Suprapubic skin (tissue), 4 donors: ENCODE measurements around the gene CAPN7. TPM values are rescaled to one million over a fixed set of nuclear protein-coding genes. Genes with fewer than 3 reads are reported as not detected.
A peak's percentile ranks its signal among the peaks of the same experiment; 100 is the strongest.

Source experiments
- DNase-seq, 2 donors: peaks; one replicate each; pipeline ENCODE4 v3.0.0-alpha.2; 2019; ENCODE audit warnings: low spot score in 2 of 2
- H3K27ac ChIP-seq: fragments of 200-600 bp; sonication (generic); one replicate; pipeline ENCODE4 v1.5.1; 2019
- H3K27me3 ChIP-seq: fragments of 200-600 bp; sonication (generic); one replicate; pipeline ENCODE4 v1.5.1; 2019
- H3K36me3 ChIP-seq: fragments of 200-600 bp; sonication (generic); one replicate; pipeline ENCODE4 v1.5.1; 2019
- H3K4me1 ChIP-seq: fragments of 200-600 bp; sonication (generic); one replicate; pipeline ENCODE4 v1.5.1; 2019
- H3K4me3 ChIP-seq: fragments of 200-600 bp; sonication (generic); one replicate; pipeline ENCODE4 v1.5.1; 2019; ENCODE audit warnings: mild to moderate bottlenecking
- H3K9me3 ChIP-seq: fragments of 200-600 bp; sonication (generic); one replicate; pipeline ENCODE4 v1.5.1; 2019
- CTCF ChIP-seq, 2 donors: fragments of 200-600 bp in 1 of 2; fragments of 450-650 bp in 1 of 2; sonication (generic) in 1 of 2; IDR thresholded peaks; one replicate each; pipeline ENCODE4 v1.5.1; 2016 to 2019; ENCODE audit warnings: antibody characterized with exemption in 2 of 2, mild to moderate bottlenecking in 1 of 2, moderate library complexity in 1 of 2
- EP300 ChIP-seq: sonication (generic); formaldehyde crosslinking; IDR thresholded peaks from one replicate; pipeline ENCODE4 v1.6.1; 2017; ENCODE audit warnings: antibody characterized with exemption
- POLR2A ChIP-seq, 2 donors: fragments of 450-650 bp; IDR thresholded peaks; one replicate each; pipeline ENCODE4 v1.6.1; 2017; ENCODE audit warnings: antibody characterized with exemption in 2 of 2, mild to moderate bottlenecking in 2 of 2, moderate library complexity in 2 of 2
- POLR2AphosphoS5 ChIP-seq, 3 donors: sonication (generic); formaldehyde crosslinking; IDR thresholded peaks; one replicate each; pipeline ENCODE4 v1.6.1; 2017; ENCODE audit warnings: antibody characterized with exemption in 3 of 3
- WGBS: methylation state at CpG from one replicate; pipeline ENCODE4 v1.1.5; 2018; 5-methylcytosine and 5-hydroxymethylcytosine counted together
- total RNA-seq, 4 donors: library from RNA; depleted of rRNA; stranded (reverse); fragments of >200 nt; gene quantifications; one replicate each; pipeline ENCODE4 v1.1.0, GENCODE V29; 2016

Gene CAPN7
- total RNA-seq, 4 donors from 2014 or later, result 32.0 to 112 (median 38.2) TPM

GRCh38 chr3:15283702-15284101 is 77.7 kb downstream of the CAPN7 start:
- no peak overlapping the region for H3K4me3 ChIP-seq
- no peak for TF ChIP-seq POLR2AphosphoS5 (IDR thresholded peaks at IDR 0.05)
- no peak for TF ChIP-seq EP300
- TF ChIP-seq CTCF (IDR thresholded peaks at IDR 0.05), result no peak
- no peak for TF ChIP-seq POLR2A (IDR thresholded peaks at IDR 0.05)
- no peak for DNase-seq
- H3K9me3 ChIP-seq, result no peaks in the 10 kb centered on the region
- H3K36me3 ChIP-seq, result no peaks in the 10 kb centered on the region
- no peak overlapping the region for H3K27ac ChIP-seq
- peaks cover 33% of the 10 kb centered on the region for H3K4me1 ChIP-seq
- H3K27me3 ChIP-seq, result no peaks in the 10 kb centered on the region
- 88% methylated on average over 1 of the region's 1 CpG for WGBS

- DNase-seq, result no peak
- 91% methylated on average over 5 of the region's 5 CpGs for WGBS
- no peak for TF ChIP-seq CTCF (IDR thresholded peaks at IDR 0.05)
- TF ChIP-seq EP300, result no peak
- no peak for TF ChIP-seq POLR2A (IDR thresholded peaks at IDR 0.05)
- TF ChIP-seq POLR2AphosphoS5 (IDR thresholded peaks at IDR 0.05), result no peak
- Histone ChIP-seq H3K36me3 (no peaks in the 10 kb centered on the region), H3K4me3 (no peak overlapping the region), H3K27ac (no peak overlapping the region), H3K27me3 (no peaks in the 10 kb centered on the region), H3K9me3 (no peaks in the 10 kb centered on the region), H3K4me1 (peaks cover 32% of the 10 kb centered on the region)
Observed at GRCh38 chr3:15284121-15284889, 78.3 kb downstream of the CAPN7 start.

- Histone ChIP-seq H3K4me1 (peaks cover 26% of the 10 kb centered on the region), H3K36me3 (no peaks in the 10 kb centered on the region), H3K27me3 (no peaks in the 10 kb centered on the region), H3K4me3 (no peak overlapping the region), H3K9me3 (no peaks in the 10 kb centered on the region), H3K27ac (no peak overlapping the region)
- 89% methylated on average over 7 of the region's 8 CpGs for WGBS
- no peak for TF ChIP-seq POLR2A (IDR thresholded peaks at IDR 0.05)
- no peak for TF ChIP-seq EP300
- no peak for TF ChIP-seq CTCF (IDR thresholded peaks at IDR 0.05)
- no peak for TF ChIP-seq POLR2AphosphoS5 (IDR thresholded peaks at IDR 0.05)
- no peak for DNase-seq
Observed at GRCh38 chr3:15286022-15286421, 80.0 kb downstream of the CAPN7 start.

GRCh38 chr3:15287565-15288330 is 81.7 kb downstream of the CAPN7 start:
- no peak for TF ChIP-seq POLR2A (IDR thresholded peaks at IDR 0.05)
- no peak for TF ChIP-seq CTCF (IDR thresholded peaks at IDR 0.05)
- peak; percentile 73 for TF ChIP-seq EP300
- peak; percentile 18 to 94 (median 78) for TF ChIP-seq POLR2AphosphoS5 (IDR thresholded peaks at IDR 0.05)
- Histone ChIP-seq H3K4me3 (no peak overlapping the region), H3K36me3 (no peaks in the 10 kb centered on the region), H3K9me3 (no peaks in the 10 kb centered on the region), H3K27ac (peak overlapping the region; percentile 54), H3K27me3 (no peaks in the 10 kb centered on the region), H3K4me1 (peaks cover 44% of the 10 kb centered on the region)
- peak; percentile 88 to 91 for DNase-seq
- WGBS, result 66% methylated on average over 13 of the region's 13 CpGs

- Histone ChIP-seq H3K36me3 (no peaks in the 10 kb centered on the region), H3K9me3 (no peaks in the 10 kb centered on the region), H3K27me3 (no peaks in the 10 kb centered on the region), H3K4me3 (no peak overlapping the region), H3K27ac (peak overlapping the region; percentile 54), H3K4me1 (peaks cover 51% of the 10 kb centered on the region)
- TF ChIP-seq EP300, result no peak
- TF ChIP-seq CTCF (IDR thresholded peaks at IDR 0.05), result no peak
- no peak for TF ChIP-seq POLR2AphosphoS5 (IDR thresholded peaks at IDR 0.05)
- TF ChIP-seq POLR2A (IDR thresholded peaks at IDR 0.05), result no peak
- 94% methylated on average over 10 of the region's 10 CpGs for WGBS
- no peak for DNase-seq
Observed at GRCh38 chr3:15288331-15289035, 82.4 kb downstream of the CAPN7 start.
